ENCODE data around the gene P4HA2. TPM values are rescaled to one million over a fixed set of nuclear protein-coding genes. Genes with fewer than 3 reads are reported as not detected.
A peak's percentile ranks its signal among the peaks of the same experiment; 100 is the strongest.

Gene P4HA2
- total RNA-seq, 4 donors from 2014 or later: 32.8 to 48.7 (median 37.6) TPM

DNA sequence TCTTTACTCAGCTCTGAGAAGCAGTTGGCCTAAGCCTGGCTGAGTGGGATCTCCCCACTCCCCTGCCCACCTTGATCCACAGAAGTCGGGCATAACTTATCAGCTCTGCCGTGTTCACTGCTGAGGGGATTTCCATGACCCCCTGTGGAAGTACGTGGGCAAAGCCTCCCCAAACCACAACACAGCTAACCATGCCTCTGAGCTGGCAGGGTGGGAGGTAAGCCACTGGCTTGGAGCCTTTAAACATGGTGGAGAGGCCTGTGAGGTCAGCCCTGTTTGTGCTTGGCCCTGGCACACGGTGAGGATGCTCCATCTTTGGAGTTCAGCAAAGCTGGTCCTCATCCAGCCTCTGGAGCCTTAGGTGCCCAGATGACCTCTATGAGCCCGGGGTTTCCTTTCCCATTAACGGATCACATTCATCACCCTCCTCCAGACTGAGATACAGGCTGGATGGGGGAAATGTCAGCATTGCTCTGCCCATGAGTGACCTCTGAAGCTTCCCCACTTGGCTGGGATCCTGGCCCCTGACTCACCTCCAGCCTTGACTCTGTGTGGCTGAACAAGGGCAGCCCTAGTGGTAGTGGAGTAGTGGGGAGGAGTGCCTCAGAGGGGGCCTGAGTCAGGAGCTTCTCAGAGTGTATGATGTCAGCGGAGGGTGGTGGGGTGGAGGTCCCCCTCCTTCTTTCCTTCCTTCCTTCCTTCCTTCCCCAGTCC, 36.1 kb upstream of the P4HA2 start:
- TF ChIP-seq, protein P1, sequence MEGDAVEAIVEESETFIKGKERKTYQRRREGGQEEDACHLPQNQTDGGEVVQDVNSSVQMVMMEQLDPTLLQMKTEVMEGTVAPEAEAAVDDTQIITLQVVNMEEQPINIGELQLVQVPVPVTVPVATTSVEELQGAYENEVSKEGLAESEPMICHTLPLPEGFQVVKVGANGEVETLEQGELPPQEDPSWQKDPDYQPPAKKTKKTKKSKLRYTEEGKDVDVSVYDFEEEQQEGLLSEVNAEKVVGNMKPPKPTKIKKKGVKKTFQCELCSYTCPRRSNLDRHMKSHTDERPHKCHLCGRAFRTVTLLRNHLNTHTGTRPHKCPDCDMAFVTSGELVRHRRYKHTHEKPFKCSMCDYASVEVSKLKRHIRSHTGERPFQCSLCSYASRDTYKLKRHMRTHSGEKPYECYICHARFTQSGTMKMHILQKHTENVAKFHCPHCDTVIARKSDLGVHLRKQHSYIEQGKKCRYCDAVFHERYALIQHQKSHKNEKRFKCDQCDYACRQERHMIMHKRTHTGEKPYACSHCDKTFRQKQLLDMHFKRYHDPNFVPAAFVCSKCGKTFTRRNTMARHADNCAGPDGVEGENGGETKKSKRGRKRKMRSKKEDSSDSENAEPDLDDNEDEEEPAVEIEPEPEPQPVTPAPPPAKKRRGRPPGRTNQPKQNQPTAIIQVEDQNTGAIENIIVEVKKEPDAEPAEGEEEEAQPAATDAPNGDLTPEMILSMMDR (IDR thresholded peaks at IDR 0.05): peak in 1 of 4 experiments; percentile 30
- TF ChIP-seq POLR2A (IDR thresholded peaks at IDR 0.05): no peak
- TF ChIP-seq POLR2AphosphoS5 (IDR thresholded peaks at IDR 0.05): peak; percentile 92
- no peak for TF ChIP-seq EP300 (IDR thresholded peaks at IDR 0.05)
- no peaks in the 10 kb centered on the region for H3K9me3 ChIP-seq
- H3K36me3 ChIP-seq: peaks cover 0 to 45% of the 10 kb centered on the region in 2 donors
- H3K4me3 ChIP-seq: no peak overlapping the region
- WGBS, 2 donors (ENCODE audit: low coverage in 1 of 2): 40 to 46% methylated on average over 2 of the region's 7 CpGs
- no peak for ATAC-seq
- H3K27me3 ChIP-seq: no peaks in the 10 kb centered on the region
- H3K27ac ChIP-seq: peak overlapping the region; percentile 10 to 99 (median 98)
- peaks cover 5 to 100% (median 77%) of the 10 kb centered on the region in 3 donors for H3K4me1 ChIP-seq

DNA sequence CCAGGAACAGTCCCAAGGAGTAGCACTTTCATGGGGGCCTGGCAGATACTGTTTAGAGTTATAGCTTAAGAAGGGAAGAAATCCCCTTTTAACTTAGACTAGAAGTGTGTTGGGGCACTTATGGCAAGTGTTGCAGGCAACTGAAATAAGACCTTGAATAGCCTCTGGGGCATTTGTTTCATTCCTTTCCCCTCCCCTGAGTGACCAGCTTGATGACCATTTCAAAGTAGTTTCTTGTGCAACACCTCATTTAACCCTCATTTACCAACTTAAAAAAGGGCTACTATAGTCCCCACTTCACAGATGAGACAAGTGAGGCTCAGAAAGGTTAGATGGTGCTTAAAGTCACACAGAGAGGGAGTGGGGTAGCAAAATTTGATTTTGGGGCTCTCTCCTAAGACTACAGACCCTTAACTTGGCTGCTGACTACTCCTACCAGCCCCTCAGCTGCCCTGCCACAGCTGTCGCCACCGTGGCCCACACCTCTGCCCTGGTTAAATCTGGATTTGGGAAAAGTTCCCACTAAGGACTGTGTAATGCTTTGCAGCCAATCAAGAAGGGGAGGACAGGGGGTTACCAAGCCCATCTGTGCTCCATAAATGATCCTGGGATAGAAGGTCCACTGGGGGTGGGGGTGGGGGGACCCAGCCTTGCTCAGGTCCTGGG, 35.4 kb upstream of the P4HA2 start:
- no peak for TF ChIP-seq POLR2AphosphoS5 (IDR thresholded peaks at IDR 0.05)
- no peak for TF ChIP-seq POLR2A (IDR thresholded peaks at IDR 0.05)
- no peak for TF ChIP-seq EP300 (IDR thresholded peaks at IDR 0.05)
- TF ChIP-seq, protein P1 (IDR thresholded peaks at IDR 0.05): no peak
- Histone ChIP-seq H3K27me3 (no peaks in the 10 kb centered on the region), H3K4me3 (no peak overlapping the region), H3K36me3 (peaks cover 0 to 38% of the 10 kb centered on the region in 2 donors), H3K4me1 (peaks cover 5 to 100% (median 73%) of the 10 kb centered on the region in 3 donors), H3K9me3 (no peaks in the 10 kb centered on the region), H3K27ac (peak overlapping the region; percentile 10 to 99 (median 98))
- no peak for ATAC-seq
- no CpG with 5 or more reads among the region's 2 CpGs for WGBS, 2 donors (ENCODE audit: low coverage in 1 of 2)

DNA sequence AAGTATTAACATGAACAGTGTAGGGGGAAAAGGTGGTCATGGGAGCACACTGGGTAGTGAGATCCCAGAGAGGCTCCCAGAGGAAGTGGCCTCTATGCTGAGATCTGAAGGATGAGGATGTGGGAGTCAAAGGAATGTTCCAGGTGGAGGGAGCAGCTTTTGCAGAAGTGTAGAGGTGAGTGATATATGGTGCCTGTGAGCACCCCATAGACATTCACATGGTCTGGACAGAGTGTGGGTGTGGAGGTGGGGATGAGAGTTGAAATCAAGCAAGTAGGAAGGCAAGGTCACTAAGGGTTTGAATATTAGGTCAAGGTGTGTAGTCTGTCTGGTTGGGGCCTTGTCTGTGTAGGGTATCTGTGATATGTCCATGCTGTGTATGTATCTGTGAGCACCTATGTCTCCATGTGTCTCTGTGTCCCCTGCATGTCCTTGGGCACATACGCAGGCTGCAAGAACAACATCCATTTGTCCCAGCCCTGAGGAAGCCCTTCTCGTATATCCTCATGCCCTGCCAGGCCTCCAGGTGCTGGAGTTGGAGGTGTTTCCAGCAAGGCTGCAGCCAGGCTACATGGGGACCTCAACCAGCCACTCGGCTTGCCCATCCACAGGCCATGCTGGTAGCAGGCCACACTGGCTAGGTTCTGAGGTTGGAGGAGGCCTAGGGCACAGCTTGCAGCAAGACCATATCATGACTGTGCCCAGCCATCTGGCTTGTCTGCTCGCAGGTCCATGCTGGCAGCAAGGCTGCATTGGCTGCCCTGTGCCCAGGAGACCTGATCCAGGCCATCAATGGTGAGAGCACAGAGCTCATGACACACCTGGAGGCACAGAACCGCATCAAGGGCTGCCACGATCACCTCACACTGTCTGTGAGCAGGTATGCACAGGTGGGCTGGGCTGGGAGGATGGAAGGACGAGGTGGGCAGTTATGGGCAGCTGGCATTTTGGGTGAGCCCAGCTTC, 34.5 kb upstream of the P4HA2 start:
- Histone ChIP-seq H3K4me3 (no peak overlapping the region), H3K4me1 (peaks cover 5 to 96% (median 70%) of the 10 kb centered on the region in 3 donors), H3K27ac (peak overlapping the region; percentile 94 to 99 (median 98)), H3K27me3 (no peaks in the 10 kb centered on the region), H3K9me3 (no peaks in the 10 kb centered on the region), H3K36me3 (peaks cover 0 to 30% of the 10 kb centered on the region in 2 donors)
- ATAC-seq: no peak
- TF ChIP-seq POLR2A (IDR thresholded peaks at IDR 0.05): no peak
- TF ChIP-seq, protein P1 (IDR thresholded peaks at IDR 0.05): no peak
- TF ChIP-seq POLR2AphosphoS5 (IDR thresholded peaks at IDR 0.05): no peak
- TF ChIP-seq EP300 (IDR thresholded peaks at IDR 0.05): no peak
- WGBS, 2 donors (ENCODE audit: low coverage in 1 of 2): no CpG with 5 or more reads among the region's 7 CpGs

DNA sequence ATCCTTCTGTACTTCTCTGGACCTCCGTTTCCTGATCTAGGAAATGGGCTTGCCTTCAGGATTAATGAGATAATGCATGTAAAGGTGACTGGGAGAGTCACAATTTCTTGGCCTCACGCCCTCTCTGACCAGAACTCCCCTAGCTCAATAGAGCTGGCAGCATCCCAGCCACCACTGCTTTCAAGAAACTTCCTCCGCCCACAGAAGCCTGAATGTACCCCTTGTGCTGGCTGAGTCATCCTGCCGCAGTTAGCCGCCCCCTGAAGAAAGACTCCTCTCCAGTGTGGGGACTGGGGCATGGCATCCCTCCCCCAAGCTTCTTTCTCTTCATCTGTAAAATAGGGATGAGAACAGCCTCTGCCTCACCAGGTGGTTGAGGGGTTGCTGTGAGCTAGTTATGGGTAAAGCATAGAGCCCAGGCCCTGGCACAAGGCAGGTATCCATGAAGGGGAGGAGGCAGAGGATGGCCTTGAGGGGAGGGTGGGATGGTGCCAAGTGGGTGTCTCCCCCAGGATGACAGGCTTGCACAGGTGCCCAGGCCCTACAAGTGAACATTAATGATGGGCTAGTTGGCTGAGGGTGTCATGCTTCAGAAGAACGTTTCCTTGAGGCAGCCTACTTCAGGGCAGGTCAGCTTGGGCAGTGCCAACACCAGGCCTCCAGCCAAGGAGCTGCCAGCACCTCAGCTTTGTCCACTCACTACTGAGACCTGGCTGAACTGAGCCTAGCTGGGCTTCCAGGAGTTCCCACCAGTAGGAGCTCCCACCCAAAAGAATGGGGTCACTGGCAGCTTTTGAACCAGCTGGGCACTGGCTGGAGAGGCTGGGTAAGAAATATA, 33.3 kb upstream of the P4HA2 start:
- TF ChIP-seq EP300 (IDR thresholded peaks at IDR 0.05) (no peak), POLR2AphosphoS5 (IDR thresholded peaks at IDR 0.05) (peak; percentile 83)
- Histone ChIP-seq H3K9me3 (no peaks in the 10 kb centered on the region), H3K27me3 (no peaks in the 10 kb centered on the region), H3K4me3 (peak overlapping the region in 1 of 2 donors; percentile 74), H3K36me3 (peaks cover 0 to 18% of the 10 kb centered on the region in 2 donors), H3K27ac (peak overlapping the region; percentile 94 to 99 (median 98)), H3K4me1 (peaks cover 5 to 94% (median 65%) of the 10 kb centered on the region in 3 donors)
- no peak for ATAC-seq
- WGBS, 2 donors (ENCODE audit: low coverage in 1 of 2): 13% methylated on average over 4 of the region's 6 CpGs; no CpG with 5 or more reads in 1 of the 2 donors
